H1 (cell line): ENCODE measurements around the gene AP3B2. TPM values are rescaled to one million over a fixed set of nuclear protein-coding genes. Genes with fewer than 3 reads are reported as not detected.
A peak's percentile ranks its signal among the peaks of the same experiment; 100 is the strongest.

Experiments used
- CTCF ChIA-PET: fragments of 300-600 bp; sonication (Branson Sonifier 250); formaldehyde crosslinking; loops from one replicate; lab custom pipeline; 2021; ENCODE audit not compliant: partially characterized antibody; lab: Charles Lee
- POLR2A ChIA-PET: fragments of 300-600 bp; sonication (Branson Sonifier 250); formaldehyde crosslinking; loops from one replicate; lab custom pipeline; 2021; ENCODE audit warnings: inconsistent platforms; ENCODE audit not compliant: partially characterized antibody; lab: Charles Lee
- DNase-seq, 2 experiments: peaks; one replicate each; pipeline versions ENCODE4 v3.0.0 to v3.0.0-alpha.2; 2010 to 2022; ENCODE audit warnings: low spot score in 2 of 2, low read depth in 1 of 2, mixed read lengths in 1 of 2
- FAIRE-seq: peaks from 2 replicates; lab custom pipeline; 2011; peaks lifted over from hg19 to GRCh38; lab: Jason Lieb, UNC
- H2AFZ ChIP-seq: 2 replicates; pipeline ENCODE4 v1.8.1; 2012; ENCODE audit warnings: low read length, inconsistent platforms
- H2AK5ac ChIP-seq: 2 replicates; pipeline ENCODE4 v1.6.1; 2013; ENCODE audit warnings: low read depth, low read length
- H2BK120ac ChIP-seq: replicated peaks from 2 replicates; pipeline ENCODE3; 2013; ENCODE audit warnings: low read depth, low read length, inconsistent platforms
- H2BK12ac ChIP-seq: 2 replicates; pipeline ENCODE4 v1.6.1; 2013; ENCODE audit warnings: low read depth, low read length
- H2BK15ac ChIP-seq: 2 replicates; pipeline ENCODE4 v1.6.1; 2013; ENCODE audit warnings: low read length
- H2BK20ac ChIP-seq: 2 replicates; pipeline ENCODE4 v1.6.1; 2013; ENCODE audit warnings: low read length
- H2BK5ac ChIP-seq: 2 replicates; pipeline ENCODE4 v1.6.1; 2013; ENCODE audit warnings: low read depth, low read length
- H3K14ac ChIP-seq: 2 replicates; pipeline ENCODE4 v1.6.1; 2013; ENCODE audit warnings: inconsistent platforms; ENCODE audit not compliant: insufficient read length
- H3K18ac ChIP-seq: 2 replicates; pipeline ENCODE4 v1.6.1; 2013; ENCODE audit warnings: low read length; ENCODE audit errors: extremely low read depth
- H3K23ac ChIP-seq: 2 replicates; pipeline ENCODE4 v1.6.1; 2013; ENCODE audit warnings: inconsistent platforms; ENCODE audit not compliant: insufficient read length
- H3K23me2 ChIP-seq: 2 replicates; pipeline ENCODE4 v1.6.1; 2013; ENCODE audit warnings: low read depth, low read length
- H3K27ac ChIP-seq: 2 replicates; pipeline ENCODE4 v1.6.1; 2011; ENCODE audit warnings: low read depth, low read length, inconsistent platforms
- H3K27me3 ChIP-seq, 4 experiments: replicated peaks in 1 of 4; 1 replicate in 1 of 4; 2 replicates in 3 of 4; pipeline versions ENCODE4 v1.6.1 to v1.8.1; 2011 to 2013; ENCODE audit warnings: low read length in 3 of 4, mild to moderate bottlenecking in 3 of 4, inconsistent platforms in 2 of 4, mixed read lengths in 2 of 4, moderate library complexity in 1 of 4; ENCODE audit not compliant: control insufficient read depth in 3 of 4, insufficient read depth in 3 of 4; ENCODE audit errors: extremely low read depth in 1 of 4
- H3K36me3 ChIP-seq, 4 experiments: 2 replicates each; pipeline versions ENCODE4 v1.6.1 to v1.8.1; 2011 to 2013; ENCODE audit warnings: mild to moderate bottlenecking in 4 of 4, low read length in 3 of 4, moderate library complexity in 2 of 4, control low read depth in 1 of 4, inconsistent platforms in 1 of 4; ENCODE audit not compliant: insufficient read depth in 4 of 4, control insufficient read depth in 2 of 4
- H3K4ac ChIP-seq: replicated peaks from 2 replicates; pipeline ENCODE3; 2013; ENCODE audit warnings: low read length, low read depth, mixed read lengths, inconsistent platforms; ENCODE audit not compliant: insufficient read length
- H3K4me1 ChIP-seq, 4 experiments: replicated peaks in 1 of 4; 1 replicate in 1 of 4; 2 replicates in 3 of 4; pipeline versions ENCODE4 v1.6.1 to v1.8.1; 2011 to 2013; ENCODE audit warnings: low read length in 3 of 4, inconsistent platforms in 2 of 4, mixed read lengths in 1 of 4; ENCODE audit not compliant: insufficient read depth in 4 of 4, control insufficient read depth in 3 of 4
- H3K4me2 ChIP-seq, 2 experiments: 2 replicates each; pipeline versions ENCODE4 v1.6.1 to v1.8.1; 2011 to 2013; ENCODE audit warnings: low read depth in 2 of 2, low read length in 2 of 2, control low read depth in 1 of 2, inconsistent platforms in 1 of 2, mild to moderate bottlenecking in 1 of 2; ENCODE audit not compliant: insufficient read depth in 1 of 2
- H3K4me3 ChIP-seq, 4 experiments: fragments of 200-600, 300-600 bp in 1 of 4; sonication (generic), shearing (Covaris generic), sonication (Bioruptor Twin) in 1 of 4; 2 replicates each; pipeline versions ENCODE4 v1.5.1 to v1.8.1; 2011 to 2016; ENCODE audit warnings: low read length in 4 of 4, low read depth in 3 of 4, control low read depth in 2 of 4, inconsistent platforms in 2 of 4, mild to moderate bottlenecking in 2 of 4, mixed read lengths in 1 of 4, moderate library complexity in 1 of 4; ENCODE audit not compliant: insufficient read depth in 2 of 4; ENCODE audit errors: extremely low read depth in 1 of 4
- H3K56ac ChIP-seq: replicated peaks from 2 replicates; pipeline ENCODE3; 2013; ENCODE audit warnings: low read depth, mild to moderate bottlenecking, mixed read lengths, low read length, inconsistent platforms; ENCODE audit not compliant: insufficient read length
- H3K79me1 ChIP-seq: 2 replicates; pipeline ENCODE4 v1.6.1; 2013; ENCODE audit warnings: low read depth, low read length, control low read depth
- H3K79me2 ChIP-seq, 2 experiments: 2 replicates each; pipeline versions ENCODE4 v1.6.1 to v1.8.1; 2012 to 2013; ENCODE audit warnings: low read length in 2 of 2, mild to moderate bottlenecking in 2 of 2, inconsistent platforms in 1 of 2; ENCODE audit not compliant: insufficient read depth in 2 of 2, control insufficient read depth in 1 of 2
- H3K9ac ChIP-seq, 4 experiments: replicated peaks in 1 of 4; 1 replicate in 1 of 4; 2 replicates in 3 of 4; pipeline versions ENCODE4 v1.6.1 to v1.8.1; 2011 to 2013; ENCODE audit warnings: low read depth in 3 of 4, low read length in 3 of 4, control low read depth in 2 of 4, mild to moderate bottlenecking in 2 of 4, moderate library complexity in 2 of 4, inconsistent platforms in 1 of 4; ENCODE audit errors: extremely low read depth in 1 of 4
- H3K9me3 ChIP-seq, 2 experiments: 2 replicates each; pipeline versions ENCODE4 v1.6.1 to v1.8.1; 2012 to 2013; ENCODE audit warnings: mild to moderate bottlenecking in 2 of 2, moderate library complexity in 2 of 2, control low read depth in 1 of 2, inconsistent platforms in 1 of 2, low read depth in 1 of 2, low read length in 1 of 2, mixed read lengths in 1 of 2; ENCODE audit not compliant: insufficient read depth in 2 of 2
- H4K20me1 ChIP-seq, 2 experiments: replicated peaks in 1 of 2; 2 replicates each; pipeline versions ENCODE3 to v1.8.1; 2011 to 2013; ENCODE audit warnings: inconsistent platforms in 2 of 2, low read length in 2 of 2, mild to moderate bottlenecking in 1 of 2; ENCODE audit not compliant: insufficient read depth in 2 of 2, control insufficient read depth in 1 of 2
- H4K5ac ChIP-seq: 2 replicates; pipeline ENCODE4 v1.6.1; 2013; ENCODE audit warnings: low read length, low read depth, mixed read lengths, inconsistent platforms; ENCODE audit not compliant: insufficient read length
- H4K8ac ChIP-seq: 2 replicates; pipeline ENCODE4 v1.8.0; 2013; ENCODE audit warnings: mild to moderate bottlenecking, moderate library complexity, low read length, inconsistent platforms; ENCODE audit not compliant: insufficient read depth; ENCODE audit errors: extremely low read depth
- H4K91ac ChIP-seq: replicated peaks from 2 replicates; pipeline ENCODE3; 2013; ENCODE audit warnings: low read length, mixed read lengths, inconsistent platforms; ENCODE audit not compliant: insufficient read length
- CHD1 ChIP-seq: IDR thresholded peaks from 2 replicates; pipeline ENCODE4 v1.6.1; 2012; ENCODE audit warnings: low read depth, low read length, improper control_type of control experiment
- CREB1 ChIP-seq: IDR thresholded peaks from 2 replicates; pipeline ENCODE4 v1.6.1; 2012; ENCODE audit warnings: inconsistent platforms
- CTCF ChIP-seq, 3 experiments: IDR thresholded peaks; 1 replicate in 2 of 3; 2 replicates in 1 of 3; pipeline versions ENCODE4 v1.5.1 to v1.6.1; 2011; ENCODE audit warnings: low read length in 3 of 3, mild to moderate bottlenecking in 3 of 3, inconsistent platforms in 2 of 3, low read depth in 1 of 3, moderate library complexity in 1 of 3; ENCODE audit not compliant: insufficient read depth in 1 of 3; ENCODE audit errors: control extremely low read depth in 1 of 3
- FOSL1 ChIP-seq: IDR thresholded peaks from 2 replicates; pipeline ENCODE4 v1.6.1; 2011; ENCODE audit warnings: mild to moderate bottlenecking, low read depth, low read length, moderate library complexity; ENCODE audit not compliant: insufficient read depth
- GTF2F1 ChIP-seq: IDR thresholded peaks from 2 replicates; pipeline ENCODE4 v1.6.1; 2012; ENCODE audit warnings: low read depth, low read length, improper control_type of control experiment, borderline replicate concordance
- MAFK ChIP-seq: IDR thresholded peaks from 2 replicates; pipeline ENCODE4 v1.6.1; 2012; ENCODE audit warnings: low read depth, mild to moderate bottlenecking, improper control_type of control experiment, low read length
- RBBP5 ChIP-seq: IDR thresholded peaks from 2 replicates; pipeline ENCODE4 v1.7.1; 2012; ENCODE audit warnings: low read depth, mild to moderate bottlenecking, inconsistent platforms, low read length, moderate library complexity, borderline replicate concordance
- SP2 ChIP-seq: IDR thresholded peaks from 2 replicates; pipeline ENCODE4 v1.6.1; 2012; ENCODE audit warnings: mild to moderate bottlenecking, low read length, inconsistent platforms
- SP4 ChIP-seq: IDR thresholded peaks from 2 replicates; pipeline ENCODE4 v1.6.1; 2012; ENCODE audit warnings: low read length, inconsistent platforms
- WGBS, 2 experiments: shearing (Covaris generic) in 1 of 2; methylation state at CpG; one replicate each; pipeline versions ENCODE4 v1.1.6 to v1.1.7; 2013 to 2015; ENCODE audit warnings: low lambda C conversion rate in 2 of 2, mixed read lengths in 2 of 2, inconsistent platforms in 1 of 2, low coverage in 1 of 2, missing lambda C conversion rate in 1 of 2; ENCODE audit not compliant: insufficient replicate concordance in 2 of 2, insufficient coverage in 1 of 2, insufficient read length in 1 of 2; ENCODE audit errors: extremely low coverage in 1 of 2, missing lambda C conversion rate in 1 of 2; 5-methylcytosine and 5-hydroxymethylcytosine counted together
- polyA plus RNA-seq, 7 experiments: library from polyadenylated mRNA; depleted of rRNA in 3 of 7; stranded (reverse) in 5 of 7; unstranded in 2 of 7; fragments of >200 nt in 5 of 7; fragments of 200-250 nt in 2 of 7; gene quantifications; 1 replicate in 5 of 7; 2 replicates in 1 of 7; 4 replicates in 1 of 7; pipeline versions ENCODE4 v1.2.1 to v1.2.3, GENCODE V29; 2011 to 2013; ENCODE audit warnings: missing spikeins in 2 of 7, mixed read lengths in 2 of 7
- total RNA-seq: library from RNA; stranded (reverse); fragmentation: NEBNext Ultra II Directional; extraction: Animal tissue kit (Norgen Biotek cat#: 25700); gene quantifications from 2 replicates; pipeline ENCODE4 v1.2.1, GENCODE V29; 2021

The AP3B2 gene
- total and polyA plus RNA-seq, 2 of the 8 experiments (the other 6 are each of a cell fraction or from before 2014, with no cell fraction given): 21.8 to 25.7 TPM

- H3K4me1 ChIP-seq: peaks cover 0 to 5% (median 3%) of the 10 kb centered on the region in 4 experiments; a peak in 4 of 7 replicates
- no peak within 1 kb of the TSS for H2BK12ac ChIP-seq
- no peak within 1 kb of the TSS for H2AK5ac ChIP-seq
- H3K4ac ChIP-seq: no peak within 1 kb of the TSS
- H2BK120ac ChIP-seq: no peak within 1 kb of the TSS
- H4K8ac ChIP-seq: peak within 1 kb of the TSS; percentile 71
- H3K23ac ChIP-seq: no peak within 1 kb of the TSS
- H2BK15ac ChIP-seq: no peak within 1 kb of the TSS
- 25% methylated on average over 67 of the region's 96 CpGs; no CpG with 5 or more reads in 1 of the 2 experiments for WGBS, 2 experiments
- H3K79me2 ChIP-seq: no peaks in the 10 kb centered on the region
- POLR2A ChIA-PET: interaction anchor here (0.9 to 1.2 kb wide), 3 partner anchors 107 to 163 kb away, joined by 3 to 4 read pairs (median 3); partner anchors contain the start of genes RPS17 and WHAMM
- H3K4me3 ChIP-seq: peak within 1 kb of the TSS; percentile 24 to 54 (median 36); a peak in 6 of 8 replicates
- no peak within 1 kb of the TSS for H2BK20ac ChIP-seq
- no peak within 1 kb of the TSS for H4K5ac ChIP-seq
- peaks cover 0 to 7% of the 10 kb centered on the region in 2 experiments; a peak in 2 of 4 replicates for H3K9me3 ChIP-seq
- H3K27ac ChIP-seq: no peak within 1 kb of the TSS
- no peak within 1 kb of the TSS for H3K56ac ChIP-seq
- H3K36me3 ChIP-seq: peaks cover 0 to 6% (median 0%) of the 10 kb centered on the region in 4 experiments; a peak in 1 of 8 replicates
- H3K79me1 ChIP-seq: no peaks in the 10 kb centered on the region
- H3K14ac ChIP-seq: no peak within 1 kb of the TSS
- CTCF ChIA-PET: interaction anchor here (0.5 to 1.2 kb wide), 4 partner anchors 34 to 107 kb away, joined by 3 read pairs; partner anchors contain the start of gene RPS17
- DNase-seq: peak in 1 of 2 experiments; percentile 74
- H4K91ac ChIP-seq: peak within 1 kb of the TSS; percentile 54
- peaks cover 0 to 2% of the 10 kb centered on the region in 2 experiments for H4K20me1 ChIP-seq
- H3K9ac ChIP-seq: no peak within 1 kb of the TSS
- H3K18ac ChIP-seq: no peak within 1 kb of the TSS; the same call in 1 of the 2 replicates
- no peak for FAIRE-seq
- peaks cover 9% of the 10 kb centered on the region; the same call in 1 of the 2 replicates for H3K23me2 ChIP-seq
- peak within 1 kb of the TSS; percentile 69 to 92 for H3K4me2 ChIP-seq
- H2AFZ ChIP-seq: no peak within 1 kb of the TSS
- H2BK5ac ChIP-seq: no peak within 1 kb of the TSS
- H3K27me3 ChIP-seq: peaks cover 27 to 55% (median 50%) of the 10 kb centered on the region in 4 experiments
- TF ChIP-seq GTF2F1 (no peak), SP2 (no peak), CHD1 (no peak), RBBP5 (no peak), CTCF (IDR thresholded peaks at IDR 0.05; ENCODE audit: control extremely low read depth in 1 of 3, insufficient read depth in 1 of 3, low read depth in 1 of 3, low read length in 3 of 3) (0 out of 4 replicates have a peak, but pooled peaks of 1 of the 3 experiments have one; percentile 5), MAFK (no peak), SP4 (no peak), FOSL1 (no peak), CREB1 (no peak)
These were observed 62.4 kb downstream of the AP3B2 start, which contains the start of gene CPEB1 for GRCh38 chr15:82647045-82647834. Gene CPEB1 (minus strand): TSS chr15:82647363. CDS start chr15:82628459, 18,904 bp downstream.
